AG04449 (cell line): Measurements from ENCODE around the gene TCEA2.

Experiments
- CTCF ChIA-PET: fragments of 350-600 bp; formaldehyde crosslinking; extraction: SDS; loops from one replicate; lab custom pipeline; 2021; ENCODE audit warnings: antibody characterized with exemption; lab: Yijun Ruan, JAX
- POLR2A ChIA-PET: fragments of 400-600, 350-600 bp; formaldehyde crosslinking; extraction: SDS; loops from one replicate; lab custom pipeline; 2020; ENCODE audit warnings: antibody characterized with exemption, inconsistent platforms; lab: Yijun Ruan, JAX
- DNase-seq: peaks from one replicate; pipeline ENCODE4 v3.0.0-alpha.2; 2010; ENCODE audit warnings: low read depth, low spot score
- H3K4me3 ChIP-seq: 2 replicates; pipeline ENCODE4 v1.5.1; 2011; ENCODE audit warnings: low read depth, mild to moderate bottlenecking, control low read depth, low read length
- TF ChIP-seq, protein P1 (sequence below): IDR thresholded peaks from one replicate; pipeline ENCODE4 v1.5.1; 2011; ENCODE audit warnings: mild to moderate bottlenecking, moderate library complexity, low read length, control low read depth, inconsistent platforms; ENCODE audit not compliant: insufficient read depth; ENCODE audit errors: missing control alignments

The TCEA2 gene

DNA sequence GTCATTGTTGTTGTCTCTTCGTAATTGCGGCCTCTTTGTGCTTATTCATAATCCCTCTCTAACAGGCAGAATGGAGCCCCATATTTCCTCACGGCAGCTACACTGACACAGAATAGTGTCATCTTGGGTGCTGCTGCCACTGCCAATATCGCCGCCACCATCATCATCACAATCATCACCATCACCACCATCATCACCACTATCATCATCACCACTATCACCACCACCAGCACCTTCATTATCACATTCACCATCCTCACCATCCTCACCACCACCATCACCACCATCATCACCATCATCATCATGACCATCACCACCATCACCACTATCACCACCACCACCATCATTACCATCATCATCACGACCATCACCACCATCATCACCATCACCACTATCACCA lies 33.5 kb downstream of the TCEA2 start:
- H3K4me3 ChIP-seq, result no peak overlapping the region
- TF ChIP-seq, protein P1, sequence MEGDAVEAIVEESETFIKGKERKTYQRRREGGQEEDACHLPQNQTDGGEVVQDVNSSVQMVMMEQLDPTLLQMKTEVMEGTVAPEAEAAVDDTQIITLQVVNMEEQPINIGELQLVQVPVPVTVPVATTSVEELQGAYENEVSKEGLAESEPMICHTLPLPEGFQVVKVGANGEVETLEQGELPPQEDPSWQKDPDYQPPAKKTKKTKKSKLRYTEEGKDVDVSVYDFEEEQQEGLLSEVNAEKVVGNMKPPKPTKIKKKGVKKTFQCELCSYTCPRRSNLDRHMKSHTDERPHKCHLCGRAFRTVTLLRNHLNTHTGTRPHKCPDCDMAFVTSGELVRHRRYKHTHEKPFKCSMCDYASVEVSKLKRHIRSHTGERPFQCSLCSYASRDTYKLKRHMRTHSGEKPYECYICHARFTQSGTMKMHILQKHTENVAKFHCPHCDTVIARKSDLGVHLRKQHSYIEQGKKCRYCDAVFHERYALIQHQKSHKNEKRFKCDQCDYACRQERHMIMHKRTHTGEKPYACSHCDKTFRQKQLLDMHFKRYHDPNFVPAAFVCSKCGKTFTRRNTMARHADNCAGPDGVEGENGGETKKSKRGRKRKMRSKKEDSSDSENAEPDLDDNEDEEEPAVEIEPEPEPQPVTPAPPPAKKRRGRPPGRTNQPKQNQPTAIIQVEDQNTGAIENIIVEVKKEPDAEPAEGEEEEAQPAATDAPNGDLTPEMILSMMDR, result no peak
- POLR2A ChIA-PET, result no interaction called here
- no peak for DNase-seq
- CTCF ChIA-PET, result no interaction called here

DNA sequence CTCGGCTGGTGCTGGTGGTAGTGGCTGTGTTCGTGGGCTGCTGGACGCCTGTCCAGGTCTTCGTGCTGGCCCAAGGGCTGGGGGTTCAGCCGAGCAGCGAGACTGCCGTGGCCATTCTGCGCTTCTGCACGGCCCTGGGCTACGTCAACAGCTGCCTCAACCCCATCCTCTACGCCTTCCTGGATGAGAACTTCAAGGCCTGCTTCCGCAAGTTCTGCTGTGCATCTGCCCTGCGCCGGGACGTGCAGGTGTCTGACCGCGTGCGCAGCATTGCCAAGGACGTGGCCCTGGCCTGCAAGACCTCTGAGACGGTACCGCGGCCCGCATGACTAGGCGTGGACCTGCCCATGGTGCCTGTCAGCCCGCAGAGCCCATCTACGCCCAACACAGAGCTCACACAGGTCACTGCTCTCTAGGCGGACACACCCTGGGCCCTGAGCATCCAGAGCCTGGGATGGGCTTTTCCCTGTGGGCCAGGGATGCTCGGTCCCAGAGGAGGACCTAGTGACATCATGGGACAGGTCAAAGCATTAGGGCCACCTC lies 35.5 kb downstream of the TCEA2 start:
- ChIA-PET POLR2A (no interaction called here), CTCF (interaction anchor here (1.5 kb wide), 1 partner anchor 21 kb away, joined by 6 read pairs; no protein-coding TSS in a partner anchor)
- no peak for DNase-seq
- no peak overlapping the region for H3K4me3 ChIP-seq
- TF ChIP-seq, protein P1, result no peak

- ChIA-PET POLR2A (no interaction called here), CTCF (interaction anchor here (1.0 to 1.5 kb wide), 3 partner anchors 20 to 60 kb away, joined by 3 to 6 read pairs (median 4); partner anchors contain the start of genes OPRL1 and RGS19)
- DNase-seq, result no peak
- TF ChIP-seq, protein P1, result no peak
- no peak overlapping the region for H3K4me3 ChIP-seq
Measured at GRCh38 chr20:64099086-64099786, 36.2 kb downstream of the TCEA2 start.

DNA sequence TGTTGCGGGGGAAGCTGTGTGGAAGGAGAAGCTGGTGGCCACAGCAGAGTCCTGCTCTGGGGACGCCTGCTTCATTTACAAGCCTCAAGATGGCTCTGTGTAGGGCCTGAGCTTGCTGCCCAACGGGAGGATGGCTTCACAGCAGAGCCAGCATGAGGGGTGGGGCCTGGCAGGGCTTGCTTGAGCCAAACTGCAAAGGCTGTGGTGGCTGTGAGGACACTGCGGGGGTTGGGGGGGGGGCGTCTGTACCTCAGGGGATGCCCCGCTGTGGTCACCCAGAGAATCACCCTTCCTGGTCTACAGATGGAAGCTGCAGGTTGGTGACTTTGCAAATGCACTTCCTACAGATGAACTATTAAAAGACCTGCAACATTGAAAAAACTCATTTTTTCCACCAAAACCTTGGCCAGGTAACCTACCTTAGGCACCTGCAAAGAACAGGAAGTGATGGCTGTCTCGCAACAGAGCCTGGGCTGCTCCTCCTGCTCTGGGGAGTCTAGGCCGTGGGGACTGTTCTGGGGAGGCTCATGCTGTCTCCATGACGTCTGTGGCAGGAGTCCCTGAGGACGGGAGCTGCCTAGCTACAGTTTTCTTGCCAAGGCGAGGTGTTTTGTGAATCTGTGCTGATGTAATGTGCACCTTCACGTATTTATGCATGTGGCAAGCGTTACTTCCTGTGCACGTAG lies 37.0 kb downstream of the TCEA2 start:
- CTCF ChIA-PET, result interaction anchor here (1.0 to 1.5 kb wide), 3 partner anchors 20 to 61 kb away, joined by 3 to 6 read pairs (median 4); partner anchors contain the start of genes OPRL1 and RGS19
- H3K4me3 ChIP-seq, result no peak overlapping the region
- POLR2A ChIA-PET, result no interaction called here
- no peak for DNase-seq
- TF ChIP-seq, protein P1, result no peak

DNA sequence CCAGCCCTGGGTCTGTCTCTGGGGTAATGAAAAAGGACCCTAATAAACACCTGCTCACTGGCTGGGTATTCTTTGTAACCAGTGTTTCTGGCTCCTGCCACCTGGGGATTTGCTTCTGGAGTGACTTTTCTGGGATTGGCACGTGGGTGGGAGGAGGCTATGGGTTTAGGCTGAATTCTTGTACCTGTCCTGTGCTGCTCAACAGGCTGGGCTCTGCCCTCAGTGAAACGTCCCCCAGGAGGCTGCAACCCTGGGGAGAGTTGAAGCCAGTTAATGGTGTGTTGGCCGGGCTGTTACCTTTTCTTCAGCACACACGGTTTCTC lies 37.5 kb downstream of the TCEA2 start:
- ChIA-PET POLR2A (no interaction called here), CTCF (interaction anchor here (1.1 to 2.2 kb wide), 3 partner anchors 15 to 21 kb away, joined by 3 to 7 read pairs (median 4); partner anchors contain the start of genes OPRL1 and RGS19)

More for the DNA sequence above, 37.5 kb downstream of the TCEA2 start:
- DNase-seq, result no peak
- TF ChIP-seq, protein P1, result no peak
- H3K4me3 ChIP-seq, result no peak overlapping the region
